A549 (cell line): ENCODE measurements around the gene CDKN2D.

ENCODE experiments used
- NPAS2 ChIP-seq: fragments of 250-450 bp; sonication (Bioruptor Pico); IDR thresholded peaks from 2 replicates; pipeline ENCODE4 v1.8.0; 2022; ENCODE audit warnings: mild to moderate bottlenecking, moderate library complexity, borderline replicate concordance
- TP53 ChIP-seq: fragments of 250-450 bp; sonication (Bioruptor Pico); IDR thresholded peaks from 2 replicates; pipeline ENCODE4 v1.5.0; 2021; ENCODE audit warnings: mild to moderate bottlenecking, moderate library complexity
- TF ChIP-seq, protein P1 (sequence below): fragments of 150-350 bp; IDR thresholded peaks from 2 replicates; pipeline ENCODE4 v1.6.1; 2014; ENCODE audit warnings: low read depth, mild to moderate bottlenecking, low read length

DNA sequence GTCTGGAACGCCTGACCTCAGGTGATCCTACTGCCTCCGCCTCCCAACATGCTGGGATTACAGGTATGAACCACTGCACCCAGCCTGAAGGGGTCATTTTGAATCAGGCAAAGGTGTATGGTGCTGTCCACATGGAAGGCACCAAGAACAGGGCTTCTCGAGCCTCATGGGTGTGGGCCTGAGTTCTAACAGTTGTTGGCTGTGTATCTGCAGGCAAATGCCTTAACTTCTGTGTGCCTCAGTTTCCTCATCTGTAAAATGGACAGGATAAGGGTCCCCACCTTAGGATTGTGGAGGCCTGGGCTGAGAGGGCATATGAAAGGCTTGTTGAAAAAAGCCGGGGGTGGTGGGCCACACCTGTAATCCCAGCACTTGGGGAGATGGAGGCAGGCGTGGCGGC lies 9.2 kb upstream of the CDKN2D start:
- TF ChIP-seq, protein P1, sequence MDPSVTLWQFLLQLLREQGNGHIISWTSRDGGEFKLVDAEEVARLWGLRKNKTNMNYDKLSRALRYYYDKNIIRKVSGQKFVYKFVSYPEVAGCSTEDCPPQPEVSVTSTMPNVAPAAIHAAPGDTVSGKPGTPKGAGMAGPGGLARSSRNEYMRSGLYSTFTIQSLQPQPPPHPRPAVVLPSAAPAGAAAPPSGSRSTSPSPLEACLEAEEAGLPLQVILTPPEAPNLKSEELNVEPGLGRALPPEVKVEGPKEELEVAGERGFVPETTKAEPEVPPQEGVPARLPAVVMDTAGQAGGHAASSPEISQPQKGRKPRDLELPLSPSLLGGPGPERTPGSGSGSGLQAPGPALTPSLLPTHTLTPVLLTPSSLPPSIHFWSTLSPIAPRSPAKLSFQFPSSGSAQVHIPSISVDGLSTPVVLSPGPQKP, result no peak
- TF ChIP-seq TP53 (CRISPR knock-in tag), result no peak
- TF ChIP-seq NPAS2, result no peak
